ENCODE data around the gene HOPX. TPM values are rescaled to one million over a fixed set of nuclear protein-coding genes. Genes with fewer than 3 reads are reported as not detected.

Gene HOPX
- total RNA-seq, 1 donor from 2014 or later = 3.3 TPM

DNA sequence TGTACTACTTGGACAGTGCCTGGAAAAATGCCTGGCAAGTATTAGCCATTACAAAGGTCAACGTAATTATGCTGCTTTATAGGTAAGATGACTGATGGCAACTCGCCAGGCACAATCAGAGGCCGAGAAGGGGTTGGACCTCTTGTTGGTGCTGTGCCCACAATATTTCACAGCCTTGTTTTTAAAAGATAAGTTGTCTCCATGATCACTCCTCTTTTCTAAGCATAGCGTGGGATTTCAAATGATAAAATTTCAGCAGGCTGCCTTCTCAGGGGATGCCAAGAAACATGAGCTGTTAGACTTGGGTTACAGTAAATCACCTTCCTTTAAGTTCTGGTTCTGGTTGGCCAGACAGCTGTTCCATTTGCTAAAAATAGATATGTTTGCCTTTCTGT is 26.9 kb downstream of the HOPX start:
- Mint-ChIP-seq H3K36me3 (no peaks in the 10 kb centered on the region), H3K27me3 (ENCODE audit: low read depth) (peaks cover 82% of the 10 kb centered on the region), H3K27ac (no peak overlapping the region), H3K4me1 (peaks cover 34% of the 10 kb centered on the region), H3K9me3 (no peaks in the 10 kb centered on the region), H3K4me3 (no peak overlapping the region)
- TF ChIP-seq, protein P1, sequence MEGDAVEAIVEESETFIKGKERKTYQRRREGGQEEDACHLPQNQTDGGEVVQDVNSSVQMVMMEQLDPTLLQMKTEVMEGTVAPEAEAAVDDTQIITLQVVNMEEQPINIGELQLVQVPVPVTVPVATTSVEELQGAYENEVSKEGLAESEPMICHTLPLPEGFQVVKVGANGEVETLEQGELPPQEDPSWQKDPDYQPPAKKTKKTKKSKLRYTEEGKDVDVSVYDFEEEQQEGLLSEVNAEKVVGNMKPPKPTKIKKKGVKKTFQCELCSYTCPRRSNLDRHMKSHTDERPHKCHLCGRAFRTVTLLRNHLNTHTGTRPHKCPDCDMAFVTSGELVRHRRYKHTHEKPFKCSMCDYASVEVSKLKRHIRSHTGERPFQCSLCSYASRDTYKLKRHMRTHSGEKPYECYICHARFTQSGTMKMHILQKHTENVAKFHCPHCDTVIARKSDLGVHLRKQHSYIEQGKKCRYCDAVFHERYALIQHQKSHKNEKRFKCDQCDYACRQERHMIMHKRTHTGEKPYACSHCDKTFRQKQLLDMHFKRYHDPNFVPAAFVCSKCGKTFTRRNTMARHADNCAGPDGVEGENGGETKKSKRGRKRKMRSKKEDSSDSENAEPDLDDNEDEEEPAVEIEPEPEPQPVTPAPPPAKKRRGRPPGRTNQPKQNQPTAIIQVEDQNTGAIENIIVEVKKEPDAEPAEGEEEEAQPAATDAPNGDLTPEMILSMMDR (IDR thresholded peaks at IDR 0.05; ENCODE audit: unreplicated experiment) = no peak
- no peak for DNase-seq (ENCODE audit: low spot score in 2 of 2, unreplicated experiment in 2 of 2)

DNA sequence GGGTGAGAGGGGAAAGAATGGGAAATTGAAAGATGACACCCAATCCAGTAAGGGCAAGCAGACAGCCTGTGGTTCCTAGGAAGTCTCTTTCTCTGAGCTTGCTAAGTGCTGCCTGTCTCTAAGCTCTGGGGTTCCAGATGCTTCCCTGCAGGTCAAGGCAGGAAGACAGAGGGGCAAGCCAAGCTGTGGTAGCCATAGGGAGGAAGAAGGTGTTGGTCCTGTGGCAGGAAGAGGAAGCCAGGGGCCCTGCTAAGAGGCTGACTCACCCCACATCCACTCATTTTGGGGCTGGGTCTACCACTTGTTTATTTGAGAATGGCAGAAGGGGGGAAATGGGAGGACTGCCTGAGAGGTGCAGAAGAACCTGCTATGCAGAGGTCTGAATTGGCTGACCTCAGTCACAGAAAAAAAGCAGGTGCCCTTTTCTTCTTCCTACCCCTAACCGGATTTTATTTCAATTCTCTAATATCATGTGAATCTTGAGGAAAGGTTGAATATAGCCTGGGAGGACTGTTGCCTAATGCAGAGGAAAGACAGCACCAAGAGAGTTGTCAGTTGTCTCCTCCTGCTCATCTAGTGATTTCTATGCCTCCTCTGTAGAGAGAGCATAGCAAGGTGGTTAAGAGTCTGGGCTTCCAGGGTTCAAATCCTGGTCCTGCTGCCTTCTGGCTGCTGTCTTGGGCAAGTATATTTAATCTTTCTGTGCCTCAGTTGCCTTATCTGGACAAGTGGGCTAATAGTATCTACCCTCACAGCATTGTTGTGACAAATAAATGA is 27.4 kb downstream of the HOPX start:
- no peaks in the 10 kb centered on the region for H3K36me3 Mint-ChIP-seq
- H3K9me3 Mint-ChIP-seq = no peaks in the 10 kb centered on the region
- peaks cover 29% of the 10 kb centered on the region for H3K4me1 Mint-ChIP-seq
- no peak overlapping the region for H3K27ac Mint-ChIP-seq
- TF ChIP-seq, protein P1 (IDR thresholded peaks at IDR 0.05; ENCODE audit: unreplicated experiment) = no peak
- H3K4me3 Mint-ChIP-seq = no peak overlapping the region
- no peak for DNase-seq (ENCODE audit: low spot score in 2 of 2, unreplicated experiment in 2 of 2)
- H3K27me3 Mint-ChIP-seq (ENCODE audit: low read depth) = peaks cover 78% of the 10 kb centered on the region

DNA sequence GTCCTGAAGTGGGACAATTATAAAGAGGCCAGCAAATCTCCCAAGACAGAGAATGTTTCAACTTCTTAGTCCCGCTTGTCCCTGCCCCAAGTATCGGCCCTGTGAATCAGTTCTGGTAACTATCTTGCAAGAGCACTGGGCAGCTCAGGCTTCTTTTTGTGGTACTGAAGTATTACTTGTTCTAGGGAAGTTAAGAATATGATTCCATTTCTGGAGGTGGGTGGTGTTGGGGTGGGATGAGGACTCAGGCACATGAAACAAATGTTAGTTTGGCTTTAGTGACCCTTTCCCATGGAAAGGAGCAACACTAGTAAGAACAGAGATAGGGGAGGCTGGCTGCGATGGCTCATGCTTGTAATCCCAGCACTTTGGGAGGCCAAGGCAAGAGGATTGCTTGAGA is 28.9 kb downstream of the HOPX start:
- TF ChIP-seq, protein P1 (IDR thresholded peaks at IDR 0.05; ENCODE audit: unreplicated experiment) = no peak
- Mint-ChIP-seq H3K4me1 (peaks cover 22% of the 10 kb centered on the region), H3K36me3 (no peaks in the 10 kb centered on the region), H3K27ac (no peak overlapping the region), H3K4me3 (no peak overlapping the region), H3K9me3 (no peaks in the 10 kb centered on the region), H3K27me3 (ENCODE audit: low read depth) (peaks cover 63% of the 10 kb centered on the region)
- no peak for DNase-seq (ENCODE audit: low spot score in 2 of 2, unreplicated experiment in 2 of 2)

DNA sequence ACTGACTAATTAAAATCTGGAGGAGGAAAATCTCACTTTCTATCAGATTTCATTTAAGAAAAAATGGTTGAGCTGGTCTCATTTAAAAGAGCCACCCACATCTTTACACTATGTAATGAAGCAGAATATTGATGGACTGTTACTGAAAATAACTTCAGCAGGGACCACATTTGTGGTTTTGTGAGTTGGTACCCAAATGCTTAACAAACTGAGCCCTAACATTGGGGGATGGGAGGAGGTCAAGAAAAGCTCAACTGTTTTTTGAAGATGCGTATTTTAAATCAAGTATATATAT is 30.1 kb downstream of the HOPX start:
- Mint-ChIP-seq H3K4me1 (peaks cover 17% of the 10 kb centered on the region), H3K27me3 (ENCODE audit: low read depth) (peaks cover 52% of the 10 kb centered on the region), H3K9me3 (peaks cover 7% of the 10 kb centered on the region), H3K4me3 (no peak overlapping the region), H3K36me3 (no peaks in the 10 kb centered on the region), H3K27ac (no peak overlapping the region)
- TF ChIP-seq, protein P1 (IDR thresholded peaks at IDR 0.05; ENCODE audit: unreplicated experiment) = no peak
- DNase-seq (ENCODE audit: low spot score in 2 of 2, unreplicated experiment in 2 of 2) = no peak

DNA sequence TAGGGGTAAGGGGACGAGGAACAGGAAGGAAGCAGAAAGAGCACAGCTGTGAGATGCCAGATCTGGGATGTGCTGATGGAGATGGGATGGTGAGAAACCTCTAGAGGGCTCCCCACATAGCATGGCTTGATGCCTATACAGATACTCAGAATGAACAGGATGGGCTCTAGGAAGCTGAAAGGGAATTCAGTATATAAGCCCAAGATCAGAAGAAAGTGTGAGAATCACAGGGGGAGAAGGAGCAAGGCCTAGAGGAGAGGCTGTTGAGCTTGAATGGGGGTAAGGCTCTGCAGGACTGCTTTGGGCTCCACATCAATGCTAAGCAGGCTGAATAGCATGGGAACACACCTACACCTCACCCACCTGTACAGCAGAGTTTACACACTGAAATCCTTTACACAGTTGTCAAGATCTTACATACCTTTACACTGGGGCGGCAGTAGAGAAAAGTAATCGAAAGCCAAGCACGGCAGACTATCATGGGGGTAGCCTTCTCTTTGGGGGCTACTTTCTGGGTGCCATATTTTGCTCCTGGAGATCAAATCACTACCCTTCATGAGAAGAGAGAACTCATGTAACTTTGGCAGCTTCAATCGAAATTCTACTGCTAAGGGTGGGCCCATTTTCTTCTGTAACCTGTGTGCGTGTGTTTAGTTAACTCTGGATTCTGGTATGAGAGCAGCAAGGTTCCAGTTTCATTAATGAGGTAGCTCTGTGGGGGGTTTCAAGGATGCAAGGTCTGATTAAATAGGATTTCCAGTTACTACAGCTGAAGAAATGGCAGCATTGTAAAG is 30.6 kb downstream of the HOPX start:
- peaks cover 49% of the 10 kb centered on the region for H3K27me3 Mint-ChIP-seq (ENCODE audit: low read depth)
- no peaks in the 10 kb centered on the region for H3K36me3 Mint-ChIP-seq
- no peak for DNase-seq (ENCODE audit: low spot score in 2 of 2, unreplicated experiment in 2 of 2)
- peaks cover 9% of the 10 kb centered on the region for H3K9me3 Mint-ChIP-seq
- no peak overlapping the region for H3K27ac Mint-ChIP-seq
- peaks cover 17% of the 10 kb centered on the region for H3K4me1 Mint-ChIP-seq
- H3K4me3 Mint-ChIP-seq = no peak overlapping the region
- TF ChIP-seq, protein P1 (IDR thresholded peaks at IDR 0.05; ENCODE audit: unreplicated experiment) = no peak

All from mesothelial cell of epicardium (in vitro differentiated cells).